GM19238 (cell line): Measurements from ENCODE around the gene FEM1B.

Experiments
- DNase-seq: peaks from one replicate; pipeline ENCODE4 v3.0.0; 2011; ENCODE audit warnings: low spot score; ENCODE audit not compliant: insufficient read length

FEM1B gene

GRCh38 chr15:68321229-68321628 lies 43.7 kb downstream of the FEM1B start:
- no peak for DNase-seq

GRCh38 chr15:68322796-68323195 lies 45.3 kb downstream of the FEM1B start:
- DNase-seq: no peak

- no peak for DNase-seq
Observed at GRCh38 chr15:68325726-68326125, 48.2 kb downstream of the FEM1B start.

GRCh38 chr15:68326711-68327354 lies 49.3 kb downstream of the FEM1B start:
- no peak for DNase-seq

- DNase-seq: no peak
Observed at GRCh38 chr15:68328443-68328842, 50.9 kb downstream of the FEM1B start.

- DNase-seq: no peak
Observed at GRCh38 chr15:68328964-68329363, 51.4 kb downstream of the FEM1B start.

GRCh38 chr15:68330416-68330815 lies 52.9 kb downstream of the FEM1B start:
- DNase-seq: no peak

- no peak for DNase-seq
Observed at GRCh38 chr15:68330901-68331300, 53.4 kb downstream of the FEM1B start.

GRCh38 chr15:68332266-68332665 lies 54.7 kb downstream of the FEM1B start:
- DNase-seq: no peak

- no peak for DNase-seq
Observed at GRCh38 chr15:68333775-68334470, 56.4 kb downstream of the FEM1B start.

GRCh38 chr15:68334661-68335124 lies 57.1 kb downstream of the FEM1B start:
- no peak for DNase-seq

- DNase-seq: no peak
Observed at GRCh38 chr15:68335251-68335650, 57.7 kb downstream of the FEM1B start.

- DNase-seq: no peak
Observed at GRCh38 chr15:68335655-68336054, 58.1 kb downstream of the FEM1B start.

- no peak for DNase-seq
Observed at GRCh38 chr15:68336516-68336915, 59.0 kb downstream of the FEM1B start.

GRCh38 chr15:68337826-68338225 lies 60.3 kb downstream of the FEM1B start:
- DNase-seq: no peak

GRCh38 chr15:68339481-68339880 lies 61.9 kb downstream of the FEM1B start:
- DNase-seq: no peak

- DNase-seq: no peak
Observed at GRCh38 chr15:68340726-68341671, 63.5 kb downstream of the FEM1B start.

GRCh38 chr15:68341760-68342725 lies 64.5 kb downstream of the FEM1B start:
- no peak for DNase-seq

- no peak for DNase-seq
Observed at GRCh38 chr15:68343579-68344225, 66.2 kb downstream of the FEM1B start.

- DNase-seq: no peak
Observed at GRCh38 chr15:68344600-68344999, 67.1 kb downstream of the FEM1B start.
